ENCODE data around the gene TLL1.

TLL1 gene

GRCh38 chr4:166034965-166035364 lies 161.9 kb downstream of the TLL1 start:
- no peaks in the 10 kb centered on the region for H3K27me3 Mint-ChIP-seq
- H3K27ac Mint-ChIP-seq, result no peak overlapping the region
- no peaks in the 10 kb centered on the region for H3K36me3 Mint-ChIP-seq (ENCODE audit: low read depth)
- ATAC-seq, result no peak
- no peak overlapping the region for H3K4me3 Mint-ChIP-seq
- DNase-seq, result no peak
- H3K4me1 Mint-ChIP-seq, result no peaks in the 10 kb centered on the region
- no peaks in the 10 kb centered on the region for H3K9me3 Mint-ChIP-seq

GRCh38 chr4:166039822-166040221 lies 166.8 kb downstream of the TLL1 start:
- no peak overlapping the region for H3K27ac Mint-ChIP-seq
- no peak for ATAC-seq
- no peak for DNase-seq
- H3K36me3 Mint-ChIP-seq (ENCODE audit: low read depth), result no peaks in the 10 kb centered on the region
- H3K4me1 Mint-ChIP-seq, result no peaks in the 10 kb centered on the region
- H3K9me3 Mint-ChIP-seq, result no peaks in the 10 kb centered on the region
- no peak overlapping the region for H3K4me3 Mint-ChIP-seq
- no peaks in the 10 kb centered on the region for H3K27me3 Mint-ChIP-seq

- ATAC-seq (no peak), DNase-seq (no peak)
- Mint-ChIP-seq H3K27me3 (no peaks in the 10 kb centered on the region), H3K4me1 (no peaks in the 10 kb centered on the region), H3K36me3 (ENCODE audit: low read depth) (no peaks in the 10 kb centered on the region), H3K27ac (no peak overlapping the region), H3K4me3 (no peak overlapping the region), H3K9me3 (no peaks in the 10 kb centered on the region)
Measured at GRCh38 chr4:166042510-166043055, 169.5 kb downstream of the TLL1 start.

GRCh38 chr4:166043801-166044200 lies 170.8 kb downstream of the TLL1 start:
- Mint-ChIP-seq H3K36me3 (ENCODE audit: low read depth) (no peaks in the 10 kb centered on the region), H3K27ac (no peak overlapping the region), H3K4me1 (no peaks in the 10 kb centered on the region), H3K27me3 (no peaks in the 10 kb centered on the region), H3K4me3 (no peak overlapping the region), H3K9me3 (no peaks in the 10 kb centered on the region)
- DNase-seq (no peak), ATAC-seq (no peak)

- Mint-ChIP-seq H3K27ac (no peak overlapping the region), H3K4me3 (no peak overlapping the region), H3K27me3 (no peaks in the 10 kb centered on the region), H3K36me3 (ENCODE audit: low read depth) (no peaks in the 10 kb centered on the region), H3K4me1 (no peaks in the 10 kb centered on the region), H3K9me3 (no peaks in the 10 kb centered on the region)
- ATAC-seq, result no peak
- no peak for DNase-seq
Measured at GRCh38 chr4:166044871-166045270, 171.8 kb downstream of the TLL1 start.

GRCh38 chr4:166045457-166045856 lies 172.4 kb downstream of the TLL1 start:
- peak; percentile 15 for ATAC-seq
- Mint-ChIP-seq H3K9me3 (no peaks in the 10 kb centered on the region), H3K27me3 (no peaks in the 10 kb centered on the region), H3K36me3 (ENCODE audit: low read depth) (no peaks in the 10 kb centered on the region), H3K4me3 (no peak overlapping the region), H3K27ac (no peak overlapping the region), H3K4me1 (no peaks in the 10 kb centered on the region)
- no peak for DNase-seq

- Mint-ChIP-seq H3K27me3 (no peaks in the 10 kb centered on the region), H3K4me1 (no peaks in the 10 kb centered on the region), H3K27ac (no peak overlapping the region), H3K4me3 (no peak overlapping the region), H3K36me3 (ENCODE audit: low read depth) (no peaks in the 10 kb centered on the region), H3K9me3 (no peaks in the 10 kb centered on the region)
- ATAC-seq (no peak), DNase-seq (no peak)
Measured at GRCh38 chr4:166049036-166049435, 176.0 kb downstream of the TLL1 start.

- H3K4me1 Mint-ChIP-seq, result no peaks in the 10 kb centered on the region
- H3K9me3 Mint-ChIP-seq, result no peaks in the 10 kb centered on the region
- no peak for ATAC-seq
- no peaks in the 10 kb centered on the region for H3K36me3 Mint-ChIP-seq (ENCODE audit: low read depth)
- H3K27ac Mint-ChIP-seq, result no peak overlapping the region
- DNase-seq, result no peak
- no peak overlapping the region for H3K4me3 Mint-ChIP-seq
- H3K27me3 Mint-ChIP-seq, result no peaks in the 10 kb centered on the region
Measured at GRCh38 chr4:166064721-166065120, 191.7 kb downstream of the TLL1 start.

- no peak overlapping the region for H3K27ac Mint-ChIP-seq
- no peak for DNase-seq
- H3K4me1 Mint-ChIP-seq, result no peaks in the 10 kb centered on the region
- H3K27me3 Mint-ChIP-seq, result no peaks in the 10 kb centered on the region
- H3K9me3 Mint-ChIP-seq, result no peaks in the 10 kb centered on the region
- H3K36me3 Mint-ChIP-seq (ENCODE audit: low read depth), result no peaks in the 10 kb centered on the region
- H3K4me3 Mint-ChIP-seq, result no peak overlapping the region
- ATAC-seq, result no peak
Measured at GRCh38 chr4:166065324-166065723, 192.3 kb downstream of the TLL1 start.

GRCh38 chr4:166066936-166067335 lies 193.9 kb downstream of the TLL1 start:
- no peaks in the 10 kb centered on the region for H3K36me3 Mint-ChIP-seq (ENCODE audit: low read depth)
- DNase-seq, result no peak
- no peak for ATAC-seq
- no peaks in the 10 kb centered on the region for H3K4me1 Mint-ChIP-seq
- H3K9me3 Mint-ChIP-seq, result no peaks in the 10 kb centered on the region
- no peak overlapping the region for H3K27ac Mint-ChIP-seq
- no peak overlapping the region for H3K4me3 Mint-ChIP-seq
- no peaks in the 10 kb centered on the region for H3K27me3 Mint-ChIP-seq

GRCh38 chr4:166067915-166068314 lies 194.9 kb downstream of the TLL1 start:
- Mint-ChIP-seq H3K9me3 (no peaks in the 10 kb centered on the region), H3K27ac (no peak overlapping the region), H3K27me3 (no peaks in the 10 kb centered on the region), H3K4me1 (no peaks in the 10 kb centered on the region), H3K36me3 (ENCODE audit: low read depth) (no peaks in the 10 kb centered on the region), H3K4me3 (no peak overlapping the region)
- no peak for DNase-seq
- ATAC-seq, result no peak

- H3K9me3 Mint-ChIP-seq, result no peaks in the 10 kb centered on the region
- H3K4me3 Mint-ChIP-seq, result no peak overlapping the region
- H3K27me3 Mint-ChIP-seq, result no peaks in the 10 kb centered on the region
- ATAC-seq, result no peak
- DNase-seq, result no peak
- no peaks in the 10 kb centered on the region for H3K36me3 Mint-ChIP-seq (ENCODE audit: low read depth)
- no peaks in the 10 kb centered on the region for H3K4me1 Mint-ChIP-seq
- no peak overlapping the region for H3K27ac Mint-ChIP-seq
Measured at GRCh38 chr4:166073783-166074182, 200.7 kb downstream of the TLL1 start.

GRCh38 chr4:166075599-166075998 lies 202.6 kb downstream of the TLL1 start:
- Mint-ChIP-seq H3K9me3 (no peaks in the 10 kb centered on the region), H3K4me3 (no peak overlapping the region)

GRCh38 chr4:166077782-166078181 lies 204.7 kb downstream of the TLL1 start:
- H3K9me3 Mint-ChIP-seq, result no peaks in the 10 kb centered on the region
- ATAC-seq, result no peak
- no peaks in the 10 kb centered on the region for H3K27me3 Mint-ChIP-seq
- no peak overlapping the region for H3K27ac Mint-ChIP-seq
- no peak overlapping the region for H3K4me3 Mint-ChIP-seq
- no peaks in the 10 kb centered on the region for H3K4me1 Mint-ChIP-seq
- no peaks in the 10 kb centered on the region for H3K36me3 Mint-ChIP-seq (ENCODE audit: low read depth)
- no peak for DNase-seq

More at GRCh38 chr4:166075599-166075998, 202.6 kb downstream of the TLL1 start:
- Mint-ChIP-seq H3K36me3 (ENCODE audit: low read depth) (no peaks in the 10 kb centered on the region), H3K27ac (no peak overlapping the region), H3K27me3 (no peaks in the 10 kb centered on the region), H3K4me1 (no peaks in the 10 kb centered on the region)
- ATAC-seq (no peak), DNase-seq (no peak)

- no peak for DNase-seq
- no peaks in the 10 kb centered on the region for H3K9me3 Mint-ChIP-seq
- H3K36me3 Mint-ChIP-seq (ENCODE audit: low read depth), result no peaks in the 10 kb centered on the region
- no peaks in the 10 kb centered on the region for H3K4me1 Mint-ChIP-seq
- no peak for ATAC-seq
- H3K27ac Mint-ChIP-seq, result no peak overlapping the region
- no peaks in the 10 kb centered on the region for H3K27me3 Mint-ChIP-seq
- no peak overlapping the region for H3K4me3 Mint-ChIP-seq
Measured at GRCh38 chr4:166078383-166078782, 205.3 kb downstream of the TLL1 start.

- no peak for DNase-seq
Measured at GRCh38 chr4:166078955-166079354, 205.9 kb downstream of the TLL1 start.

More at GRCh38 chr4:166078955-166079354, 205.9 kb downstream of the TLL1 start:
- ATAC-seq, result no peak
- Mint-ChIP-seq H3K4me3 (no peak overlapping the region), H3K4me1 (no peaks in the 10 kb centered on the region), H3K27ac (no peak overlapping the region), H3K27me3 (no peaks in the 10 kb centered on the region), H3K9me3 (no peaks in the 10 kb centered on the region), H3K36me3 (ENCODE audit: low read depth) (no peaks in the 10 kb centered on the region)

All from activated naive CD8-positive, alpha-beta T cell treated with anti-CD3 and anti-CD28 coated beads, Interleukin-2, amount 50 U/mL, for 24 hours (primary cell).